K562 (cell line): ENCODE results near the gene GTPBP1. TPM values are rescaled to one million over a fixed set of nuclear protein-coding genes. Genes with fewer than 3 reads are reported as not detected.

Source experiments
- ATAC-seq: fragments of 200-7000 bp; cut with Tn5 transposase; 3 replicates; pipeline ENCODE4 v1.9.1; 2020; ENCODE audit warnings: moderate library complexity
- BruUV-seq: library from RNA; stranded (reverse); fragments of 400-500 nt; replicated peaks from 2 replicates; lab custom pipeline; 2021; lab: Mats Ljungman, UMichigan
- CTCF ChIA-PET: fragments of 300-600 bp; formaldehyde crosslinking; extraction: SDS; loops from one replicate; lab custom pipeline; 2021; ENCODE audit warnings: low intra/inter-chr PET ratio; lab: Yijun Ruan, JAX
- POLR2A ChIA-PET: fragments of 300-600, 350-650 bp; sonication (Branson Sonifier 250); formaldehyde crosslinking; extraction: SDS; loops from one replicate; lab custom pipeline; 2021; ENCODE audit warnings: antibody characterized with exemption, inconsistent platforms; lab: Yijun Ruan, JAX
- DNase-seq, 4 experiments: peaks; one replicate each; pipeline versions ENCODE4 v3.0.0 to v3.0.0-alpha.2; 2011 to 2018; ENCODE audit warnings: low spot score in 3 of 4, mixed read lengths in 3 of 4; ENCODE audit errors: extremely low read depth in 1 of 4
- FAIRE-seq: peaks from 2 replicates; lab custom pipeline; 2011; peaks lifted over from hg19 to GRCh38; lab: Jason Lieb, UNC
- H2AFZ ChIP-seq: 2 replicates; pipeline ENCODE4 v1.6.0; 2011; ENCODE audit warnings: low read depth, low read length, control low read depth, inconsistent platforms
- H3K27ac ChIP-seq: fragments of 200-600 bp; 3 replicates; pipeline ENCODE4 v1.8.0; 2011; ENCODE audit warnings: low read depth, mild to moderate bottlenecking, control low read depth, inconsistent platforms, low read length, moderate library complexity, mixed read lengths; ENCODE audit errors: extremely low read depth
- H3K27me3 ChIP-seq, 2 experiments: fragments of 300-600 bp in 1 of 2; 2 replicates in 1 of 2; 3 replicates in 1 of 2; pipeline versions ENCODE4 v1.6.0 to v1.8.0; 2011; ENCODE audit warnings: inconsistent platforms in 2 of 2, low read length in 2 of 2, mild to moderate bottlenecking in 1 of 2, mixed read lengths in 1 of 2, moderate library complexity in 1 of 2; ENCODE audit not compliant: control insufficient read depth in 2 of 2, insufficient read depth in 2 of 2
- H3K36me3 ChIP-seq: fragments of 300-600 bp; 3 replicates; pipeline ENCODE4 v1.8.0; 2011; ENCODE audit warnings: mild to moderate bottlenecking, low read length, inconsistent platforms; ENCODE audit not compliant: control insufficient read depth, insufficient read depth
- H3K4me1 ChIP-seq, 2 experiments: fragments of 200-600 bp in 1 of 2; replicated peaks in 1 of 2; 2 replicates in 1 of 2; 3 replicates in 1 of 2; pipeline versions ENCODE4 v1.5.1 to v1.8.0; 2011; ENCODE audit warnings: inconsistent platforms in 2 of 2, low read length in 2 of 2, mild to moderate bottlenecking in 1 of 2, mixed read lengths in 1 of 2, moderate library complexity in 1 of 2; ENCODE audit not compliant: control insufficient read depth in 2 of 2, insufficient read depth in 2 of 2
- H3K4me2 ChIP-seq: 2 replicates; pipeline ENCODE4 v1.6.1; 2011; ENCODE audit warnings: low read length, control low read depth, inconsistent platforms, mixed read lengths; ENCODE audit not compliant: insufficient read depth
- H3K4me3 ChIP-seq: fragments of 200-600 bp; sonication (generic), shearing (Covaris generic); 2 replicates; pipeline ENCODE4 v1.5.1; 2016; ENCODE audit warnings: control low read depth, inconsistent platforms
- H3K79me2 ChIP-seq: fragments of 200-600 bp; 3 replicates; pipeline ENCODE4 v1.8.0; 2011; ENCODE audit warnings: low read length, inconsistent platforms; ENCODE audit not compliant: control insufficient read depth, insufficient read depth
- H3K9ac ChIP-seq, 2 experiments: 2 replicates each; pipeline versions ENCODE4 v1.6.0 to v1.6.1; 2011; ENCODE audit warnings: low read depth in 2 of 2, low read length in 2 of 2, control low read depth in 1 of 2, inconsistent platforms in 1 of 2, mild to moderate bottlenecking in 1 of 2, mixed read lengths in 1 of 2; ENCODE audit not compliant: insufficient read depth in 1 of 2
- H3K9me1 ChIP-seq: one replicate; pipeline ENCODE4 v1.6.0; 2011; ENCODE audit warnings: inconsistent platforms, mild to moderate bottlenecking, low read length, moderate library complexity; ENCODE audit not compliant: control insufficient read depth, insufficient read depth
- H3K9me3 ChIP-seq: replicated peaks from 2 replicates; pipeline ENCODE4 v1.5.1; 2011; ENCODE audit warnings: low read depth, low read length, inconsistent platforms; ENCODE audit not compliant: control insufficient read depth, insufficient read depth
- H4K20me1 ChIP-seq: replicated peaks from 2 replicates; pipeline ENCODE4 v1.6.1; 2011; ENCODE audit warnings: low read length, inconsistent platforms, mixed read lengths; ENCODE audit not compliant: control insufficient read depth, insufficient read depth
- CHD2 ChIP-seq: IDR thresholded peaks from 2 replicates; pipeline ENCODE4 v1.6.1; 2011; ENCODE audit warnings: low read depth, low read length
- HBP1 ChIP-seq: fragments of 450-650 bp; formaldehyde crosslinking; IDR thresholded peaks from 2 replicates; pipeline ENCODE4 v1.4.0; 2022; ENCODE audit warnings: missing genetic modification characterization
- HNRNPH1 ChIP-seq: fragments of 200-400 bp; formaldehyde crosslinking; optimal IDR thresholded peaks from 2 replicates; pipeline ENCODE3; 2017; ENCODE audit warnings: low read depth, mild to moderate bottlenecking, low read length, moderate library complexity
- NCOA6 ChIP-seq: fragments of 450-650 bp; IDR thresholded peaks from 2 replicates; pipeline ENCODE4 v1.6.1; 2017; ENCODE audit warnings: mild to moderate bottlenecking
- NFYB ChIP-seq: IDR thresholded peaks from 2 replicates; pipeline ENCODE4 v1.6.1; 2011; ENCODE audit warnings: mild to moderate bottlenecking, moderate library complexity; ENCODE audit not compliant: insufficient read length; ENCODE audit errors: extremely low read depth
- NR3C1 ChIP-seq: sonication (generic); formaldehyde crosslinking; IDR thresholded peaks from 2 replicates; pipeline ENCODE4 v1.8.1; 2022; ENCODE audit warnings: missing genetic modification reagents
- PTRF ChIP-seq: fragments of 450-650 bp; IDR thresholded peaks from 2 replicates; pipeline ENCODE4 v1.6.1; 2016; ENCODE audit warnings: mild to moderate bottlenecking, missing genetic modification characterization, missing compliant biosample characterization
- SOX6 ChIP-seq: fragments of 450-650 bp; IDR thresholded peaks from 2 replicates; pipeline ENCODE4 v1.6.1; 2014; ENCODE audit warnings: mild to moderate bottlenecking
- TOE1 ChIP-seq, 2 experiments: fragments of 450-650 bp in 1 of 2; sonication (generic) in 1 of 2; formaldehyde crosslinking in 1 of 2; IDR thresholded peaks; 2 replicates each; pipeline versions ENCODE4 v1.7.1 to v1.8.0; 2016 to 2022; ENCODE audit warnings: borderline replicate concordance in 2 of 2, mild to moderate bottlenecking in 2 of 2, antibody characterized with exemption in 1 of 2, inconsistent platforms in 1 of 2, low read depth in 1 of 2, missing genetic modification reagents in 1 of 2, moderate library complexity in 1 of 2
- ZNF696 ChIP-seq: fragments of 250-450 bp; sonication (Bioruptor Pico); conservative IDR thresholded peaks from 2 replicates; pipeline ENCODE4 v1.4.0; 2020; ENCODE audit warnings: mild to moderate bottlenecking, moderate library complexity
- WGBS: fragments of 100-300 bp; shearing (Covaris generic); methylation state at CpG from one replicate; pipeline ENCODE4 v1.1.6; 2016; ENCODE audit warnings: low coverage, mixed read lengths; ENCODE audit not compliant: insufficient coverage; ENCODE audit errors: missing lambda C conversion rate; 5-methylcytosine and 5-hydroxymethylcytosine counted together
- in situ Hi-C: fragments of 300-500 bp; cut with MboI; formaldehyde crosslinking; loops from 4 replicates; pipeline ENCODE4 v1.15.0; 2018; ENCODE audit warnings: inconsistent platforms, mixed read lengths
- intact Hi-C: fragments of 100-400 bp; cut with micrococcal nuclease; formaldehyde crosslinking; loops from 2 replicates; pipeline ENCODE4 v1.14.2; 2022
- polyA plus RNA-seq, 8 experiments: library from polyadenylated mRNA; depleted of rRNA in 4 of 8; stranded (reverse) in 5 of 8; unstranded in 3 of 8; fragments of >200 nt; fragmentation: Nextera tagmentation in 2 of 8; fragmentation: Illumina TruSeq in 1 of 8; extraction: Ambion mirVana in 2 of 8; extraction: Trizol in 1 of 8; gene quantifications; 2 replicates each; pipeline versions ENCODE4 v1.2.1 to v1.2.3, GENCODE V29; 2011 to 2014; ENCODE audit warnings: inconsistent platforms in 1 of 8, missing spikeins in 1 of 8
- total RNA-seq, 7 experiments: library from RNA; depleted of rRNA in 6 of 7; stranded (reverse); fragments of >200 nt in 6 of 7; fragmentation: Illumina TruSeq in 2 of 7; extraction: Trizol in 2 of 7; gene quantifications; 2 replicates each; pipeline versions ENCODE4 v1.2.1 to v1.2.3, GENCODE V29; 2011 to 2021; ENCODE audit warnings: low replicate concordance in 1 of 7

Gene GTPBP1
- total and polyA plus RNA-seq, 9 of the 15 experiments (the other 6 are each of a cell fraction or from before 2014, with no cell fraction given): 0.83 to 53.2 (median 23.3) TPM

DNA sequence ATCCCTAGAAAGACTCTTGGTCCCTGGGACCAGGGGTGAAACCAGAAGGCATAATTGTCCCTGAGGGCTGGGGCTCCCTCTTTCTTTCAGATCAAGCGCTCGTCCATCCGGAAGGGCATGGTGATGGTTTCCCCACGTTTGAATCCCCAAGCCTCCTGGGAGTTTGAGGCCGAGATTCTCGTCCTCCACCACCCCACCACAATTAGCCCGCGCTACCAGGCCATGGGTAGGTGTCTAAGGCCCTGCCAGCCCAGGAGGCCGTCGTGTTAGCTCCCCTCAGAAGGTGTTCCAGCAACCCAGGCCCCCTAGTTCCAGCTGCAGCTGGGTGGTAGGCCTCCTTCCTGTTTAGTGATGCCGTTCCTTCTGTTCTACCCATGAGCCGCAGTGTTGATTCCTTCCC lies 21.4 kb downstream of the GTPBP1 start:
- Histone ChIP-seq H3K36me3 (peaks cover 98% of the 10 kb centered on the region; the same call in 2 of the 3 replicates), H4K20me1 (no peaks in the 10 kb centered on the region), H3K27me3 (no peaks in the 10 kb centered on the region), H3K9ac (no peak overlapping the region), H3K9me3 (no peaks in the 10 kb centered on the region), H3K27ac (no peak overlapping the region), H3K9me1 (no peaks in the 10 kb centered on the region), H3K4me1 (peaks cover 0 to 2% of the 10 kb centered on the region in 2 experiments; a peak in 1 of 5 replicates), H2AFZ (no peak overlapping the region), H3K4me3 (no peak overlapping the region), H3K4me2 (no peak overlapping the region), H3K79me2 (no peaks in the 10 kb centered on the region)
- in situ Hi-C loops: no loop called here
- BruUV-seq: no TSS peak
- TF ChIP-seq NCOA6 (no peak), HNRNPH1 (no peak), PTRF (no peak), SOX6 (no peak), NR3C1 (no peak), NFYB (no peak), TOE1 (IDR thresholded peaks at IDR 0.05; ENCODE audit: borderline replicate concordance) (no peak), TOE1 (CRISPR knock-in tag; IDR thresholded peaks at IDR 0.05; ENCODE audit: borderline replicate concordance, low read depth) (no peak), HBP1 (CRISPR knock-in tag) (no peak), ZNF696 (CRISPR knock-in tag) (no peak), CHD2 (no peak)
- no peak for ATAC-seq
- ChIA-PET POLR2A (interaction anchor here (0.6 to 0.9 kb wide), 4 partner anchors 14 to 66 kb away, joined by 3 read pairs; no protein-coding TSS in a partner anchor), CTCF (no interaction called here)
- DNase-seq: no peak
- intact Hi-C loops: no loop called here
- WGBS: 98% methylated on average over 6 of the region's 12 CpGs
- no peak for FAIRE-seq
